ENCODE data around the gene CIBAR2.

The CIBAR2 gene

GRCh38 chr16:85146922-85147651, 34.8 kb upstream of the CIBAR2 start:
- Histone ChIP-seq H3K27ac (ENCODE audit: low read depth, low read length) (no peak overlapping the region), H2BK5ac (ENCODE audit: low read length) (no peak overlapping the region), H4K5ac (ENCODE audit: low read length) (no peak overlapping the region), H3K4me3 (ENCODE audit: low read length) (no peak overlapping the region), H2BK15ac (replicated peaks; ENCODE audit: low read depth) (no peak overlapping the region), H2BK120ac (ENCODE audit: low read depth, low read length) (no peak overlapping the region), H3K23ac (ENCODE audit: low read length) (peak overlapping the region; percentile 16), H3K4me1 (ENCODE audit: control insufficient read depth, low read depth, low read length) (peaks cover 3% of the 10 kb centered on the region), H3K79me1 (ENCODE audit: low read length) (no peaks in the 10 kb centered on the region), H3K9ac (ENCODE audit: low read length) (no peak overlapping the region), H3K4me2 (ENCODE audit: low read length) (no peak overlapping the region), H3K36me3 (ENCODE audit: control insufficient read depth, insufficient read depth, low read length) (no peaks in the 10 kb centered on the region), H3K56ac (ENCODE audit: low read length) (no peak overlapping the region), H2AK5ac (ENCODE audit: low read length) (no peak overlapping the region), H4K8ac (ENCODE audit: low read depth, low read length) (no peak overlapping the region), H3K27me3 (ENCODE audit: insufficient read depth, low read length, poor library complexity) (no peaks in the 10 kb centered on the region), H3K18ac (ENCODE audit: low read length) (no peak overlapping the region), H3K4ac (ENCODE audit: low read depth, low read length) (no peak overlapping the region), H3K79me2 (ENCODE audit: control insufficient read depth, insufficient read depth, low read length) (no peaks in the 10 kb centered on the region)
- peak; percentile 66 for DNase-seq
- WGBS (ENCODE audit: extremely low coverage, insufficient coverage, low lambda C conversion rate), result no CpG with 5 or more reads among the region's 27 CpGs

GRCh38 chr16:85146532-85146797, 34.2 kb upstream of the CIBAR2 start:
- no peak overlapping the region for H2BK120ac ChIP-seq (ENCODE audit: low read depth, low read length)
- H3K4ac ChIP-seq (ENCODE audit: low read depth, low read length), result no peak overlapping the region
- no peaks in the 10 kb centered on the region for H3K27me3 ChIP-seq (ENCODE audit: insufficient read depth, low read length, poor library complexity)
- peaks cover 3% of the 10 kb centered on the region for H3K4me1 ChIP-seq (ENCODE audit: control insufficient read depth, low read depth, low read length)
- no peak overlapping the region for H2BK5ac ChIP-seq (ENCODE audit: low read length)
- H2AK5ac ChIP-seq (ENCODE audit: low read length), result no peak overlapping the region
- no peak overlapping the region for H4K8ac ChIP-seq (ENCODE audit: low read depth, low read length)
- no peak overlapping the region for H3K23ac ChIP-seq (ENCODE audit: low read length)
- H3K18ac ChIP-seq (ENCODE audit: low read length), result no peak overlapping the region
- no peak overlapping the region for H3K9ac ChIP-seq (ENCODE audit: low read length)
- H3K36me3 ChIP-seq (ENCODE audit: control insufficient read depth, insufficient read depth, low read length), result no peaks in the 10 kb centered on the region
- no peaks in the 10 kb centered on the region for H3K79me2 ChIP-seq (ENCODE audit: control insufficient read depth, insufficient read depth, low read length)
- H3K4me2 ChIP-seq (ENCODE audit: low read length), result no peak overlapping the region
- no peak overlapping the region for H3K27ac ChIP-seq (ENCODE audit: low read depth, low read length)
- H2BK15ac ChIP-seq (replicated peaks; ENCODE audit: low read depth), result no peak overlapping the region
- H3K4me3 ChIP-seq (ENCODE audit: low read length), result no peak overlapping the region
- WGBS (ENCODE audit: extremely low coverage, insufficient coverage, low lambda C conversion rate), result no CpG with 5 or more reads among the region's 4 CpGs
- no peak for DNase-seq
- no peaks in the 10 kb centered on the region for H3K79me1 ChIP-seq (ENCODE audit: low read length)
- H4K5ac ChIP-seq (ENCODE audit: low read length), result no peak overlapping the region
- H3K56ac ChIP-seq (ENCODE audit: low read length), result no peak overlapping the region

GRCh38 chr16:85145734-85146531, 33.7 kb upstream of the CIBAR2 start:
- Histone ChIP-seq H3K4ac (ENCODE audit: low read depth, low read length) (no peak overlapping the region), H4K5ac (ENCODE audit: low read length) (no peak overlapping the region), H3K27ac (ENCODE audit: low read depth, low read length) (no peak overlapping the region), H3K27me3 (ENCODE audit: insufficient read depth, low read length, poor library complexity) (no peaks in the 10 kb centered on the region), H4K8ac (ENCODE audit: low read depth, low read length) (no peak overlapping the region), H2BK15ac (replicated peaks; ENCODE audit: low read depth) (no peak overlapping the region), H2BK120ac (ENCODE audit: low read depth, low read length) (no peak overlapping the region), H2AK5ac (ENCODE audit: low read length) (no peak overlapping the region), H2BK5ac (ENCODE audit: low read length) (no peak overlapping the region), H3K23ac (ENCODE audit: low read length) (no peak overlapping the region), H3K4me2 (ENCODE audit: low read length) (no peak overlapping the region), H3K56ac (ENCODE audit: low read length) (no peak overlapping the region), H3K79me1 (ENCODE audit: low read length) (no peaks in the 10 kb centered on the region), H3K79me2 (ENCODE audit: control insufficient read depth, insufficient read depth, low read length) (no peaks in the 10 kb centered on the region), H3K4me1 (ENCODE audit: control insufficient read depth, low read depth, low read length) (peaks cover 3% of the 10 kb centered on the region), H3K36me3 (ENCODE audit: control insufficient read depth, insufficient read depth, low read length) (no peaks in the 10 kb centered on the region), H3K9ac (ENCODE audit: low read length) (no peak overlapping the region), H3K18ac (ENCODE audit: low read length) (no peak overlapping the region), H3K4me3 (ENCODE audit: low read length) (no peak overlapping the region)
- DNase-seq, result no peak
- WGBS (ENCODE audit: extremely low coverage, insufficient coverage, low lambda C conversion rate), result no CpG with 5 or more reads among the region's 20 CpGs

GRCh38 chr16:85145188-85145587, 32.9 kb upstream of the CIBAR2 start:
- no peak for DNase-seq
- Histone ChIP-seq H4K8ac (ENCODE audit: low read depth, low read length) (no peak overlapping the region), H3K79me2 (ENCODE audit: control insufficient read depth, insufficient read depth, low read length) (no peaks in the 10 kb centered on the region), H2BK5ac (ENCODE audit: low read length) (no peak overlapping the region), H3K4me2 (ENCODE audit: low read length) (no peak overlapping the region), H3K36me3 (ENCODE audit: control insufficient read depth, insufficient read depth, low read length) (no peaks in the 10 kb centered on the region), H3K9ac (ENCODE audit: low read length) (no peak overlapping the region), H3K4me3 (ENCODE audit: low read length) (no peak overlapping the region), H3K56ac (ENCODE audit: low read length) (no peak overlapping the region), H3K27me3 (ENCODE audit: insufficient read depth, low read length, poor library complexity) (no peaks in the 10 kb centered on the region), H3K4me1 (ENCODE audit: control insufficient read depth, low read depth, low read length) (peaks cover 3% of the 10 kb centered on the region), H3K18ac (ENCODE audit: low read length) (no peak overlapping the region), H3K27ac (ENCODE audit: low read depth, low read length) (no peak overlapping the region), H2AK5ac (ENCODE audit: low read length) (no peak overlapping the region), H2BK120ac (ENCODE audit: low read depth, low read length) (no peak overlapping the region), H2BK15ac (replicated peaks; ENCODE audit: low read depth) (no peak overlapping the region), H3K4ac (ENCODE audit: low read depth, low read length) (no peak overlapping the region), H3K23ac (ENCODE audit: low read length) (no peak overlapping the region), H4K5ac (ENCODE audit: low read length) (no peak overlapping the region), H3K79me1 (ENCODE audit: low read length) (no peaks in the 10 kb centered on the region)
- WGBS (ENCODE audit: extremely low coverage, insufficient coverage, low lambda C conversion rate), result no CpG with 5 or more reads among the region's 10 CpGs

GRCh38 chr16:85144026-85144915, 32.0 kb upstream of the CIBAR2 start:
- Histone ChIP-seq H3K56ac (ENCODE audit: low read length) (peak overlapping the region; percentile 71), H3K4me1 (ENCODE audit: control insufficient read depth, low read depth, low read length) (peaks cover 3% of the 10 kb centered on the region), H3K36me3 (ENCODE audit: control insufficient read depth, insufficient read depth, low read length) (no peaks in the 10 kb centered on the region), H3K27me3 (ENCODE audit: insufficient read depth, low read length, poor library complexity) (no peaks in the 10 kb centered on the region), H3K4me2 (ENCODE audit: low read length) (no peak overlapping the region), H4K8ac (ENCODE audit: low read depth, low read length) (no peak overlapping the region), H3K79me2 (ENCODE audit: control insufficient read depth, insufficient read depth, low read length) (no peaks in the 10 kb centered on the region), H2AK5ac (ENCODE audit: low read length) (peak overlapping the region; percentile 56), H2BK5ac (ENCODE audit: low read length) (no peak overlapping the region), H3K18ac (ENCODE audit: low read length) (no peak overlapping the region), H2BK120ac (ENCODE audit: low read depth, low read length) (no peak overlapping the region), H3K9ac (ENCODE audit: low read length) (no peak overlapping the region), H3K79me1 (ENCODE audit: low read length) (no peaks in the 10 kb centered on the region), H4K5ac (ENCODE audit: low read length) (no peak overlapping the region), H3K4ac (ENCODE audit: low read depth, low read length) (no peak overlapping the region), H3K23ac (ENCODE audit: low read length) (no peak overlapping the region), H3K4me3 (ENCODE audit: low read length) (no peak overlapping the region), H2BK15ac (replicated peaks; ENCODE audit: low read depth) (no peak overlapping the region), H3K27ac (ENCODE audit: low read depth, low read length) (no peak overlapping the region)
- peak; percentile 86 for DNase-seq
- WGBS (ENCODE audit: extremely low coverage, insufficient coverage, low lambda C conversion rate), result no CpG with 5 or more reads among the region's 26 CpGs
